HG02763 (cell line): ENCODE data around the gene CACNA1F.
"Not testable (repeated sequence)": the region's sequence is repeated elsewhere in the genome, so short reads cannot be mapped to it uniquely, and the experiment has no call there.

Experiments used
- ATAC-seq: cut with Tn5 transposase; IDR thresholded peaks from one replicate; pipeline ENCODE4 v1.9.1; 2021; ENCODE audit warnings: mild to moderate bottlenecking, moderate library complexity; ENCODE audit not compliant: unreplicated experiment

The CACNA1F gene

GRCh38 chrX:49177873-49178480 is 55.2 kb downstream of the CACNA1F start:
- no peak for ATAC-seq

- ATAC-seq: no peak
Measured at GRCh38 chrX:49177338-49177833, 55.8 kb downstream of the CACNA1F start.

- ATAC-seq: no peak
Measured at GRCh38 chrX:49176421-49177326, 56.5 kb downstream of the CACNA1F start.

GRCh38 chrX:49175435-49176274 is 57.5 kb downstream of the CACNA1F start:
- ATAC-seq: no peak

GRCh38 chrX:49174723-49175122 is 58.4 kb downstream of the CACNA1F start:
- ATAC-seq: no peak

GRCh38 chrX:49173544-49173943 is 59.6 kb downstream of the CACNA1F start:
- ATAC-seq: not testable (repeated sequence)

GRCh38 chrX:49172280-49172780 is 60.8 kb downstream of the CACNA1F start:
- peak; percentile 59 for ATAC-seq

- peak; percentile 31 for ATAC-seq
Measured at GRCh38 chrX:49171752-49172279, 61.3 kb downstream of the CACNA1F start, which contains the start of gene PLP2. TSS of gene PLP2 (plus strand) at chrX:49171898. CDS start at chrX:49172001, 103 bp downstream.

- no peak for ATAC-seq
Measured at GRCh38 chrX:49167740-49168108, 65.4 kb downstream of the CACNA1F start.

- ATAC-seq: no peak
Measured at GRCh38 chrX:49166914-49167739, 66.0 kb downstream of the CACNA1F start.

GRCh38 chrX:49165901-49166881 is 66.9 kb downstream of the CACNA1F start:
- ATAC-seq: no peak

GRCh38 chrX:49164589-49165360 is 68.4 kb downstream of the CACNA1F start:
- ATAC-seq: no peak

- peak; percentile 48 for ATAC-seq
Measured at GRCh38 chrX:49163555-49164419, 69.4 kb downstream of the CACNA1F start.

GRCh38 chrX:49162620-49163019 is 70.5 kb downstream of the CACNA1F start, which contains the start of gene MAGIX:
TSS of gene MAGIX (plus strand) at chrX:49162758. CDS start at chrX:49162890, 132 bp downstream.
- ATAC-seq: no peak

- ATAC-seq: no peak
Measured at GRCh38 chrX:49161632-49162031, 71.5 kb downstream of the CACNA1F start.

- ATAC-seq: no peak
Measured at GRCh38 chrX:49160908-49161307, 72.2 kb downstream of the CACNA1F start.

GRCh38 chrX:49157194-49157593 is 75.9 kb downstream of the CACNA1F start:
- ATAC-seq: no peak
